Suprapubic skin (tissue), 4 donors: Measurements from ENCODE around the gene AP5S1. TPM values are rescaled to one million over a fixed set of nuclear protein-coding genes. Genes with fewer than 3 reads are reported as not detected.
A peak's percentile ranks its signal among the peaks of the same experiment; 100 is the strongest.

Experiments
- DNase-seq, 2 donors: peaks; one replicate each; pipeline ENCODE4 v3.0.0-alpha.2; 2019; ENCODE audit warnings: low spot score in 2 of 2
- H3K27ac ChIP-seq: fragments of 200-600 bp; sonication (generic); one replicate; pipeline ENCODE4 v1.5.1; 2019
- H3K27me3 ChIP-seq: fragments of 200-600 bp; sonication (generic); one replicate; pipeline ENCODE4 v1.5.1; 2019
- H3K36me3 ChIP-seq: fragments of 200-600 bp; sonication (generic); one replicate; pipeline ENCODE4 v1.5.1; 2019
- H3K4me1 ChIP-seq: fragments of 200-600 bp; sonication (generic); one replicate; pipeline ENCODE4 v1.5.1; 2019
- H3K4me3 ChIP-seq: fragments of 200-600 bp; sonication (generic); one replicate; pipeline ENCODE4 v1.5.1; 2019; ENCODE audit warnings: mild to moderate bottlenecking
- H3K9me3 ChIP-seq: fragments of 200-600 bp; sonication (generic); one replicate; pipeline ENCODE4 v1.5.1; 2019
- CTCF ChIP-seq, 2 donors: fragments of 200-600 bp in 1 of 2; fragments of 450-650 bp in 1 of 2; sonication (generic) in 1 of 2; IDR thresholded peaks; one replicate each; pipeline ENCODE4 v1.5.1; 2016 to 2019; ENCODE audit warnings: antibody characterized with exemption in 2 of 2, mild to moderate bottlenecking in 1 of 2, moderate library complexity in 1 of 2
- EP300 ChIP-seq: sonication (generic); formaldehyde crosslinking; IDR thresholded peaks from one replicate; pipeline ENCODE4 v1.6.1; 2017; ENCODE audit warnings: antibody characterized with exemption
- POLR2A ChIP-seq, 2 donors: fragments of 450-650 bp; IDR thresholded peaks; one replicate each; pipeline ENCODE4 v1.6.1; 2017; ENCODE audit warnings: antibody characterized with exemption in 2 of 2, mild to moderate bottlenecking in 2 of 2, moderate library complexity in 2 of 2
- POLR2AphosphoS5 ChIP-seq, 3 donors: sonication (generic); formaldehyde crosslinking; IDR thresholded peaks; one replicate each; pipeline ENCODE4 v1.6.1; 2017; ENCODE audit warnings: antibody characterized with exemption in 3 of 3
- WGBS: methylation state at CpG from one replicate; pipeline ENCODE4 v1.1.5; 2018; 5-methylcytosine and 5-hydroxymethylcytosine counted together
- total RNA-seq, 4 donors: library from RNA; depleted of rRNA; stranded (reverse); fragments of >200 nt; gene quantifications; one replicate each; pipeline ENCODE4 v1.1.0, GENCODE V29; 2016

AP5S1 gene
- total RNA-seq, 4 donors from 2014 or later = 7.7 to 18.3 (median 14.3) TPM

- WGBS = 16% methylated on average over 15 of the region's 70 CpGs
- peak overlapping the region; percentile 51 for H3K4me3 ChIP-seq
- no peaks in the 10 kb centered on the region for H3K27me3 ChIP-seq
- TF ChIP-seq POLR2AphosphoS5 (IDR thresholded peaks at IDR 0.05) = no peak
- no peak for TF ChIP-seq CTCF (IDR thresholded peaks at IDR 0.05)
- TF ChIP-seq EP300 = no peak
- H3K9me3 ChIP-seq = no peaks in the 10 kb centered on the region
- DNase-seq = peak in 1 of 2 donors; percentile 92
- H3K4me1 ChIP-seq = peaks cover 42% of the 10 kb centered on the region
- H3K27ac ChIP-seq = no peak overlapping the region
- H3K36me3 ChIP-seq = no peaks in the 10 kb centered on the region
Observed at GRCh38 chr20:3777716-3778629, 42.4 kb upstream of the AP5S1 start.

DNA sequence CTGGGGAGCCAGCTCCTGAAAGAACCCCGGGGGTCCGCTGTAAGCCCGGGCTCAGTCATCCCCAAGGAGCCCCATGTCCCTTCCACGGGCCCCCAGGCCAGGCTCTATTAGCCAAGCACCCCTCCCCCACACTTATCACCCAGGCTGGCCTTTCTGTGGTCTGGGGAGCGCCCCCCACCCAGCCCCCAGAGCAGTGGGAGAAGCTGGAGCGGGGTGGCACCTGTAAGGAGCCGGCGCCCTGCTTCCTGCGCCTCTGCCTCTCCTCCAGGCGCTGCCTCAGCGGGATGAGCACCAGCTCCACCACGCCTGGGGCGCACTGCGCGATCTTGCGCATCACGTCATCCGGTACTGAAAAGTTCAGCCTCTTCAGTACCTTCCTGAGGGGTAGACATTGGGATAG is 41.4 kb upstream of the AP5S1 start:
- H3K27me3 ChIP-seq = no peaks in the 10 kb centered on the region
- no peak overlapping the region for H3K4me3 ChIP-seq
- H3K27ac ChIP-seq = no peak overlapping the region
- no peaks in the 10 kb centered on the region for H3K9me3 ChIP-seq
- H3K36me3 ChIP-seq = peaks cover 2% of the 10 kb centered on the region
- no peak for DNase-seq
- TF ChIP-seq POLR2A (IDR thresholded peaks at IDR 0.05) (no peak), CTCF (IDR thresholded peaks at IDR 0.05) (no peak)
- H3K4me1 ChIP-seq = peaks cover 52% of the 10 kb centered on the region
- WGBS = 51% methylated on average over 15 of the region's 18 CpGs

GRCh38 chr20:3781153-3781910 is 39.0 kb upstream of the AP5S1 start, which contains the start of gene SPEF1:
SPEF1 (minus strand) TSS chr20:3781448; CDS start chr20:3781287, 161 bp downstream.
- Histone ChIP-seq H3K27ac (peak within 1 kb of the TSS; percentile 62), H3K4me3 (peak within 1 kb of the TSS; percentile 49), H3K27me3 (no peaks in the 10 kb centered on the region), H3K36me3 (peaks cover 3% of the 10 kb centered on the region), H3K4me1 (peaks cover 74% of the 10 kb centered on the region), H3K9me3 (no peaks in the 10 kb centered on the region)
- 17% methylated on average over 27 of the region's 28 CpGs for WGBS
- TF ChIP-seq EP300 (no peak), CTCF (IDR thresholded peaks at IDR 0.05) (peak in 1 of 2 donors; percentile 21)
- DNase-seq = peak in 1 of 2 donors; percentile 89

GRCh38 chr20:3782597-3782996 is 37.8 kb upstream of the AP5S1 start:
- TF ChIP-seq POLR2A (IDR thresholded peaks at IDR 0.05) (no peak), CTCF (IDR thresholded peaks at IDR 0.05) (no peak), EP300 (no peak), POLR2AphosphoS5 (IDR thresholded peaks at IDR 0.05) (no peak)
- H3K9me3 ChIP-seq = no peaks in the 10 kb centered on the region
- peak overlapping the region; percentile 62 for H3K27ac ChIP-seq
- H3K4me3 ChIP-seq = no peak overlapping the region
- H3K27me3 ChIP-seq = no peaks in the 10 kb centered on the region
- WGBS = 45% methylated on average over 6 of the region's 6 CpGs
- no peak for DNase-seq
- H3K36me3 ChIP-seq = peaks cover 3% of the 10 kb centered on the region
- H3K4me1 ChIP-seq = peaks cover 77% of the 10 kb centered on the region

DNA sequence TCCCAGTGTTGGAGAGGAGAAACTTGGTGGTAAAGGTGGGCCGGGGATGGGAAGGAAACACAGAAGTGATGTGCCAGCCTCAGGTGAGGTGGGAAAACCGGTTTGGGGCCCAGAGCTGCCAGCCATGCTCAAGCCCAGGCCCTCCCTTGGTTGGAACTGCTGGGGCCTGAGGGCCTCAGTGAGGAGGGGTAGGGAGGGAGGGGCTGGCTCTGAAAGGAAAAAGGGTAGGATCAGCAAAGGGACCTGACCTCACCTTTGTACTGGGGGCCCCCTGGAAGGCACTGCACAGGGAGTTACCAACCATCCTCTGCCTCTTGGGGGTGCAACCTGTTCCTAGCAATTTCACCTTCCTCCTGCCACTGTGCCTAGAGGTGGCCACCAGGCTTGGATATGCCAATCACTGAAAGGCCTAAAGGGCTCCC is 37.3 kb upstream of the AP5S1 start:
- Histone ChIP-seq H3K27me3 (no peaks in the 10 kb centered on the region), H3K36me3 (peaks cover 3% of the 10 kb centered on the region), H3K4me1 (peaks cover 74% of the 10 kb centered on the region), H3K27ac (peak overlapping the region; percentile 62), H3K4me3 (no peak overlapping the region), H3K9me3 (no peaks in the 10 kb centered on the region)
- no peak for TF ChIP-seq EP300
- no peak for TF ChIP-seq POLR2AphosphoS5 (IDR thresholded peaks at IDR 0.05)
- no peak for TF ChIP-seq CTCF (IDR thresholded peaks at IDR 0.05)
- TF ChIP-seq POLR2A (IDR thresholded peaks at IDR 0.05) = no peak
- no peak for DNase-seq
- WGBS = 36% methylated on average over 2 of the region's 2 CpGs
